GM18505 (cell line): ENCODE results near the gene MDFIC.

Experiments used
- ATAC-seq: cut with Tn5 transposase; IDR thresholded peaks from one replicate; pipeline ENCODE4 v1.9.1; 2021; ENCODE audit not compliant: unreplicated experiment
- POLR2A ChIP-seq: IDR thresholded peaks from 4 replicates; pipeline ENCODE4 v1.6.1; 2011; ENCODE audit warnings: borderline replicate concordance; ENCODE audit not compliant: insufficient read depth, insufficient read length; ENCODE audit errors: extremely low read depth

MDFIC gene

DNA sequence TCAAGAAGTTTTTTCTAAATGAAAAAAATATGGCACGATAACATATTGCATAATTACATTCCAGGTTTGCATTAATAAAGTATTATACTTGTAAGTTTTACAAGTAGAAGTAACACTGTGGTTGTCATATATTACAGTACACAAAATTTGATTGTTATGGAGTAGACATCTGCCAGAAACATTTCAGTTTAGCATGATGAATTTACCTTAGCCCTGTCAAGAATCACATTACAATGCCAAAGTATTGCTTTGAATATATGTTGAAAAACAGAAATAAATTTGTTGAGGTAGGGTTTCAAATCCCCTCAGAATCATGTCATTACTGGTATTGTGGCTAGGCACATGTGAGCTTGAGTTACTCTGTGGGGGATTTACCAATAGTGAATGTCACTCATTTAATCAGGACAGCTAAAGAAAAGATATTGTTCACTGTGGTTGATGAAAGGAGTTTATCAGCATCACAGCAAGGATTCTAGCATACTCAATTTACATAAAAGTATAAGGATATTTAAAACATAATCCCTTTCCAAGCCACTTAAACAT is 112.1 kb downstream of the MDFIC start:
- TF ChIP-seq POLR2A: no peak
- no peak for ATAC-seq

- no peak for TF ChIP-seq POLR2A
- no peak for ATAC-seq
These were observed 112.6 kb downstream of the MDFIC start for GRCh38 chr7:115034515-115034914.

DNA sequence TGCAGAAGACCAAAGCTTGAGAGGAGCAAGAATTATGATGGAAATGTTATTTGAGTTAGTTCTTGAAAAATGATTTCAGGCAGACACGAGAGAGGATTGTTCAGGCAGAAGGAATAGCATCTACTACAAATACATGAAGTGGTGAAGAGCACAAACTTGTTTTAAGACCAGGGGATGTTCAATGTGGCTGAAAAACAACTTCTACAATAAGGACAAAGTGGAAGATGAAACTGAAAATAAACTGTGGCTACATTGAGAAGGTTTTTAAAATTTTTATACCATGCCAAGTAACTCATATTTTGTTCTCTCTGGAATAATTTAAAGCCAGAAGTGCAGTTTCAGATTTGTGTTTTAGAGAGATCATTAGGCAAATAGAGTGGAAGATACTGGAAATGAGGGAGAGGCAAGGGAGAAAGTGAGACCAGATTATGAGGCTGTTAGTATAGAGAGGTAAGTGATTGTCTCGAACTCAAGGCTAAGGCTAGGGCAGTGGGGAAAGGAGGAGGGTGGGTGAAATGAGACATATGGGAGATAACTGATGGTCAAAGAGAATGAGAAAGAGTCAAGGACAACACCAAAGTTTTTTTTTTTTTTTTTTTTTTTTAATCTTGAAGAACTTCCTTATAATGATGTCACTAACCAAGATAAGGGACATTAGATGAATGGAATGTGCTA is 115.4 kb downstream of the MDFIC start:
- ATAC-seq: no peak
- TF ChIP-seq POLR2A: no peak

GRCh38 chr7:115038158-115038557 is 116.3 kb downstream of the MDFIC start:
- no peak for TF ChIP-seq POLR2A
- no peak for ATAC-seq

DNA sequence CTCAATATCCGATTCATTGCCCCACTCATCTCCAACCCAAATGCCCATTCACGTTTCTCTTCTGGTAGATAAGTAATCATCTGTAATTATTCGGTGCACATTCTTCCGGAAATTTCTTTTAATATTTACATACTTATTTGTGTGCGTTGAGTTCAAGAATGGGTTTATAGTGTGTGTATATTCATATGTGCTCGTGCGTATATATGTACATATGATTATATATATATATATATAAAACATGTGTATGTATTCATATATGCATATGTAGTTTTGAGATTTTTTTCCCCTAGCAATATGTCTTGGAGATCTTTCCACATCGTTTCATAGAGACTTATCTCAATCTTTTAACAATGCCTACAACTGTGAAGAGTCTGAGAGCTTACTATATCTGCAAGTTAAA is 118.2 kb downstream of the MDFIC start:
- ATAC-seq: no peak
- TF ChIP-seq POLR2A: no peak

DNA sequence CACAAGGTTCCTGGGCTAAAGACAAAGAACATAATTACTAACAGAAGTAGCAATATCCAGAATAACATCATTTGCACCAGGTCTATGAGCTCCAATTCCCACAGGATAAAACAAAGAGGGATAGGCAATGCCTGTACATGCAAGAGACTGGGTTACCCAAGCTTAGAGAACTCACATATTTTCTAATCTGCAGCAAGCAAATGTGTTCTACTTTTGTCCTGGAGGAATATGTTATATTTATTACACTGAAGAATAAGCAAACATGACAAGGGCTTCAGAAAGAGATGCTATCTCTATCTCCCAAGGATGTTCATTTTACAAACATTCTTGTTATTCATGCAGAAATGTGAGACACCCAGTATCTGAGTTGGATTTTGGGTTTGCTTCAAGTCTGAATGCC is 118.6 kb downstream of the MDFIC start:
- no peak for TF ChIP-seq POLR2A
- no peak for ATAC-seq

DNA sequence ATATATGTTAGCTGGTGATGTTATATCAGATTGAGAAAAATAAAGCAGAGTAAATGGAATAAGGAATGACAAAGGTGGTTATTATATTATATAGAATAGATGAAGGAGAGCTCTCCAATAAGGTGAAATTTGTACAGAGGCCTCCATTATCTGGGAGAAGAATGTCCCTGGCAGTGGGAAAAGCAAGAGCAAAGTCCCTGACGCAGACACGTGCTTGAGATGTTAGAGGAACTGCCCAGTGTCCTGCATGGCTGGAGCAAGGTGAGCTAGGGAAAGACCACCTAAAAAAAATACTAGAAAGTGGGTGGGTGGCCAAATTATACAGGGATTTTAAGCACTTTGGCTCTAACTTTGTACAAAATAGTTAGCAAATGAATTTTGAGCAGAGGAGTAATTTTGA is 120.7 kb downstream of the MDFIC start:
- TF ChIP-seq POLR2A: no peak
- ATAC-seq: no peak

DNA sequence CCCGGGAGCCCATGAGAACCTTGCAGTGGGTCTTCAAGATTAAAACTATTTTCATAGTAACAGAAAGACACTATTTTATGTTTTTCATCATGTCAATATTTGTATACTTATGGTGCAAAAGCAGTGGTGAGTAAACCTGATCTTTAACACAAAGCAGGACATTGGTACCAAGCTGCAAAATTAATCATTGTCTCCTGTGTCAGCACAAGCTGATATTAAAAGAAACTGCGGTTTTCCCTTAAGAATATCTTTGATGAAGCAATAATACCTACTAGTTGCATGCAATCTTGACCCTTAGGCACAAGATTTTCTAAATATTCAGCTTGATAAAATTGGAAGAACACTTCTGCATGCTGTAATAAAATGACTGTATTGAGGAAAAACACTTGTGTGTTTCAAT is 121.7 kb downstream of the MDFIC start:
- TF ChIP-seq POLR2A: no peak
- no peak for ATAC-seq

- TF ChIP-seq POLR2A: no peak
- no peak for ATAC-seq
These were observed 122.3 kb downstream of the MDFIC start for GRCh38 chr7:115044224-115044623.

GRCh38 chr7:115047958-115048720 is 126.2 kb downstream of the MDFIC start:
- TF ChIP-seq POLR2A: no peak
- no peak for ATAC-seq

DNA sequence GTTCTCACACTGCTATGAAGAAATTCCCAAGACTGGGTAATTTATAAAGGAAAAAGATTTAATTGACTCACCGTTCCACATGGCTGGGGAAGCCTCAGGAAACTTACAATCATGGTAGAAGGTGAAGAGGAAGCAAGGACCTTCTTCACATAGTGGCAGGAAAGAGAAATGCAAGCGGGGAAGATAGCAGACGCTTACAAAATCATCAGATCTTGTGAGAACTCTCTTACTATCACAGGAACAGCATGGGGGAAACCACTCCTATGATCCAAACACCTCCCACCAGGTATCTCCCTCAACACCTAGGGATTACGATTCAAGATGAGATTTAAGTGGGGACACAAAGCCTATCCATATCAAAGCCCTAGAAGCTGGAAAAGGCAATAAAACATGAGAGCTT is 130.8 kb downstream of the MDFIC start:
- ATAC-seq: no peak
- TF ChIP-seq POLR2A: no peak

DNA sequence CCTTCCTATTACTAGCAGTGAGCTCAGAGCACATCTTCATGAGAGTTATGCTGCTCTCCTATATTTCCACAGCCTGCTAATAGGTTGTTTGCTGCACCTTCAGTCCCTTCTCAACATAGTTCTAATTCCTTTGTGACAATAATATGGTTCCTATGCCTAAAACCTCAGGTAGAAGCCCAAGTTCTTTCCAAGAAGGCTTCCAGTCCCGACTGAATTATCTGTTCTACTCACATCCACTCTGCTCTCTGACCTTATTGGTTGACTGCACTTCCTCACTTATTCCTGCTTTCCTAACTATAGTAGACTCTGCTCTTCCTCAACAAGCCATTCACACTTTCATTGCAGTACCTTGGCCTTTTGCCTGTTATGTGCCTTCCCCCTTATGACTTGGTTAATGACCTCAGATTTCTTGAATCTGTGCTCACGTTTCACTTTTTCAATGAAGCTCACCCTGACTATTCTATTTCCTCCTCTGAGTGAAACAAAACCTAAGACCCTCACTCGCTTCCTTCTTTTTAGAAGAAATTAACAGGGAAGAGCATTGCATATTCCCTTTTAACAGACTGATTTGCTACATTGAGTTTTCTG is 132.7 kb downstream of the MDFIC start:
- TF ChIP-seq POLR2A: no peak
- ATAC-seq: no peak

DNA sequence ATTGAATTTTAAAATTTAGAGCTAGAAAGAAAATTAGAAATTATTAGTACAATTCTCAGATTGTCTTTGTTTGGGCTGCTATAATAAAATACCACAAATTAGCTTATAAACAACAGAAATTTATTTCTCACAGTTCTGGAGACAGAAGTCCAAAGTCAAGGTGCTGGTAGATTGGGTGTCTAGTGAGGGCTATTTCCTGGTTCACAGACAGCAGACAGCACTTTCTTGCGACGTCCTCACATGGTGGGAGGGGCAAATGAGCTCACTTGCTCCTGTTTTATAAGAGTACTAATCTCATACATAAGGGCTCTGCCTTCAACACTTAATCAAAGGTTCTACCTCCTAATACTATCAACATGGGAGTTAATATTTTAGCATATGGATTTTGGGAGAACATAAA is 134.1 kb downstream of the MDFIC start:
- TF ChIP-seq POLR2A: no peak
- no peak for ATAC-seq

- no peak for ATAC-seq
- TF ChIP-seq POLR2A: no peak
These were observed 136.8 kb downstream of the MDFIC start for GRCh38 chr7:115058726-115059125.
